ENCODE data around the gene PSME3IP1. TPM values are rescaled to one million over a fixed set of nuclear protein-coding genes. Genes with fewer than 3 reads are reported as not detected.

PSME3IP1 gene
- total and polyA plus RNA-seq, 8 donors: 27.9 to 63.3 (median 32.7) TPM

- WGBS, 2 donors: 75 to 83% methylated on average over 10 of the region's 10 CpGs
- TF ChIP-seq CTCF (IDR thresholded peaks at IDR 0.05): no peak
- ATAC-seq (no peak), FAIRE-seq (no peak), DNase-seq (no peak)
- Histone ChIP-seq H3K4me1 (no peaks in the 10 kb centered on the region), H3K36me3 (no peaks in the 10 kb centered on the region), H3K4me3 (no peak overlapping the region), H3K27me3 (no peaks in the 10 kb centered on the region), H3K27ac (no peak overlapping the region), H3K9me3 (no peaks in the 10 kb centered on the region)
- intact Hi-C loops (cut with DNase I): no loop called here
Observed at GRCh38 chr16:57115168-57115513, 70.7 kb downstream of the PSME3IP1 start.

GRCh38 chr16:57113664-57114063 lies 72.2 kb downstream of the PSME3IP1 start:
- no peak for TF ChIP-seq CTCF (IDR thresholded peaks at IDR 0.05)
- intact Hi-C loops (cut with DNase I): no loop called here
- Histone ChIP-seq H3K9me3 (no peaks in the 10 kb centered on the region), H3K27me3 (no peaks in the 10 kb centered on the region), H3K27ac (no peak overlapping the region), H3K4me3 (no peak overlapping the region), H3K4me1 (no peaks in the 10 kb centered on the region), H3K36me3 (no peaks in the 10 kb centered on the region)
- DNase-seq (no peak), ATAC-seq (no peak), FAIRE-seq (no peak)
- WGBS, 2 donors: 81 to 87% methylated on average over 5 of the region's 5 CpGs

GRCh38 chr16:57113042-57113453 lies 72.8 kb downstream of the PSME3IP1 start:
- ATAC-seq: no peak
- H3K36me3 ChIP-seq: no peaks in the 10 kb centered on the region
- no peak for TF ChIP-seq CTCF (IDR thresholded peaks at IDR 0.05)
- 89% methylated on average over 14 of the region's 14 CpGs for WGBS, 2 donors
- no peaks in the 10 kb centered on the region for H3K9me3 ChIP-seq
- H3K4me3 ChIP-seq: no peak overlapping the region
- DNase-seq: no peak
- H3K27me3 ChIP-seq: no peaks in the 10 kb centered on the region
- H3K4me1 ChIP-seq: no peaks in the 10 kb centered on the region
- no peak for FAIRE-seq
- intact Hi-C loops (cut with DNase I): no loop called here
- H3K27ac ChIP-seq: no peak overlapping the region

- FAIRE-seq: no peak
- no peaks in the 10 kb centered on the region for H3K27me3 ChIP-seq
- ATAC-seq: no peak
- no peak overlapping the region for H3K4me3 ChIP-seq
- no peaks in the 10 kb centered on the region for H3K9me3 ChIP-seq
- no peak for TF ChIP-seq CTCF (IDR thresholded peaks at IDR 0.05)
- 78 to 83% methylated on average over 10 of the region's 10 CpGs for WGBS, 2 donors
- no peaks in the 10 kb centered on the region for H3K4me1 ChIP-seq
- intact Hi-C loops (cut with DNase I): no loop called here
- DNase-seq: no peak
- no peaks in the 10 kb centered on the region for H3K36me3 ChIP-seq
- H3K27ac ChIP-seq: no peak overlapping the region
Observed at GRCh38 chr16:57112403-57113041, 73.3 kb downstream of the PSME3IP1 start.

GRCh38 chr16:57111420-57111819 lies 74.4 kb downstream of the PSME3IP1 start:
- TF ChIP-seq CTCF (IDR thresholded peaks at IDR 0.05): no peak
- Histone ChIP-seq H3K4me3 (no peak overlapping the region), H3K27ac (no peak overlapping the region), H3K9me3 (no peaks in the 10 kb centered on the region), H3K36me3 (no peaks in the 10 kb centered on the region), H3K27me3 (no peaks in the 10 kb centered on the region), H3K4me1 (no peaks in the 10 kb centered on the region)
- FAIRE-seq: no peak
- DNase-seq: no peak
- WGBS, 2 donors: 90 to 91% methylated on average over 2 of the region's 2 CpGs
- intact Hi-C loops (cut with DNase I): no loop called here
- ATAC-seq: no peak
